SK-N-SH treated with all-trans-retinoic acid at 6 μM for 48 hours (cell line): ENCODE measurements around the gene MAGEB5.

ENCODE experiments used
- PATZ1 ChIP-seq: fragments of 250-450 bp; sonication (Bioruptor Pico); IDR thresholded peaks from 2 replicates; pipeline ENCODE4 v1.8.0; 2020; ENCODE audit warnings: mild to moderate bottlenecking, moderate library complexity, borderline replicate concordance
- ZFP3 ChIP-seq: fragments of 250-450 bp; sonication (Bioruptor Pico); IDR thresholded peaks from 2 replicates; pipeline ENCODE4 v1.5.0; 2020; ENCODE audit warnings: mild to moderate bottlenecking, moderate library complexity

- TF ChIP-seq ZFP3 (no peak), PATZ1 (CRISPR knock-in tag) (no peak)
These were observed 38.5 kb downstream of the MAGEB5 start for GRCh38 chrX:26254436-26254835.
